Endometrial microvascular endothelial cells (primary cell): Measurements from ENCODE around the gene ARID1B. TPM values are rescaled to one million over a fixed set of nuclear protein-coding genes. Genes with fewer than 3 reads are reported as not detected.
"Not testable (repeated sequence)": the region's sequence is repeated elsewhere in the genome, so short reads cannot be mapped to it uniquely, and the experiment has no call there.

ENCODE experiments used
- in situ Hi-C: cut with HindIII; loops from 2 replicates; pipeline ENCODE4 v1.10.0; 2017; ENCODE audit warnings: low sequenced_read_pairs, low pct_unique_long_range_greater_than_20kb; ENCODE audit errors: inconsistent ontology term
- total RNA-seq: library from RNA; depleted of rRNA; stranded (reverse); fragments of >200 nt; gene quantifications from one replicate; pipeline ENCODE4 v1.2.3, GENCODE V29; 2015; ENCODE audit errors: inconsistent ontology term

The ARID1B gene
- total RNA-seq, 1 donor from 2014 or later: 24.6 TPM

GRCh38 chr6:156943816-156944215 lies 166.6 kb downstream of the ARID1B start:
- in situ Hi-C loops: no loop called here

DNA sequence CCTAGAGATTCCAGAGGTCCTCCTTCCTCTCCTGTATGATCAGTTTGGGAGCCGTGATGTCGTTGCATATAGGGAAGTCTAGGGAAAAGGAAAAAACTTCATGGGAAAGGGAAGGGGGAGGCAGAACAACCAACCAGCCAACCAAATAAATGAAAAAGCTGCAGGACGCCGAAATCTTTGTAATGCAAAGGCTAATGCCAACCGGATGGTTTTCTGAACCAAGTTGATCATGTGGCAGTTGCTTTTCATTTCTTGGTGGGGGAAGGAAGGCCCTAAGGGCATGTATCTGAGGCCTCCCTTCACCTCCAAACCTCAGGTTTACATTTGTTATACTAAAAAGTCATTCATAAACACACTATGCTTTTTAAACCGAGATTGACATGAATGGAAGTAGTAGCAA lies 167.2 kb downstream of the ARID1B start:
- in situ Hi-C loops: no loop called here

DNA sequence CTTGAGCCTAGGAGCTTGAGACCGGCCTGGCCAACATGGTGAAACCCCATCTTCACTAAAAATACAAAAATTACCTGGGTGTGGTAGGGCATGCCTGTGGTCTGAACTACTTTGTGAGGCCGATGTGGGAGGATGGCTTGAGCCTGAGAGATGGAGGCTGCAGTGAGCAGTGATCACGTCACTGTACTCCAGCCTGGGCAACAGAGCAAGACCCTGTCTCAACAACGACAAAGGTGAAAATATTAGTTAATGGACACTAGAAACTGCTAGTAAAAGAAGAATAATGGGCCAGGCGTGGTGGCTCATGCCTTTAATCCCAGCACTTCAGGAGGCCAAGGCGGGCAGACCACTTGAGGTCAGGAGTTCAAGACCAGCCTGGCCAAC lies 168.6 kb downstream of the ARID1B start:
- in situ Hi-C loops: not testable (repeated sequence)

GRCh38 chr6:156946370-156946936 lies 169.3 kb downstream of the ARID1B start:
- in situ Hi-C loops: no loop called here

DNA sequence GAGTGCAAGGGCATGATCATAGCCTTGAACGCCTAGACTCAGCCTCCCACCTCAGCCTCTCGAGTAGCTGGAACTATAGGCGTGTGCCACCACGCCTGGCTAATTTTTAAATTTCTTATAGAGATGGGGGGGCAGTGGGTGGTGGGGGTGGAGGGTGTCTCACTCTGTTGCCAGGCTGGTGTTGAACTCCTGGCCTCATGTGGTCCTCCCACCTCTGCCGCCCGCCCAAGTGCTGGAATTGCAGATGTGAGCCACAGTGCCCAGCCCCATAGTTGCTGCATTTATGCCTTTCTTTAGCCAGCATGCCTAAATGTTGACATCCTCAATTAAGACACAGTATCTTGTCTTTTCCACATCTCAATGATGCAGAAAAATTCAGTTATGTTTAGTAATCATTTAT lies 171.1 kb downstream of the ARID1B start:
- in situ Hi-C loops: no loop called here

DNA sequence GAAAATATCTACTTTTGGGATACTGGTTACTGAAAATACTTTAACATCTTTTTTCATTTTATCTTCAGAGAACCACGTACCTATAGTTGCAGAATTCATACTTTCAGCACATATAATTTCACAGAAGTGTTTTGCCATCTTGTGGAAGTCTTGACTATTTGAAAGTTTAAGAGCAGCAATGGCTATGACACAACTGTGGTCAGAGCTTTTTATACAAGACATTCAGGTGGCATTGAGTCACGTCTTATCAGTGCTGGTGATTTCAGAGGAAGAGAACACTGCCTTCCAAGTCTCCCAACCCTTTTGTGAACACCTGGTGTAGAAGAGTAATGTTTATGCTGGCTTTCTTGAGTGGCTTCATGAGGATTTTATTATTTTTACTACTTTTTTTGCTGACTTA lies 171.6 kb downstream of the ARID1B start:
- in situ Hi-C loops: no loop called here

DNA sequence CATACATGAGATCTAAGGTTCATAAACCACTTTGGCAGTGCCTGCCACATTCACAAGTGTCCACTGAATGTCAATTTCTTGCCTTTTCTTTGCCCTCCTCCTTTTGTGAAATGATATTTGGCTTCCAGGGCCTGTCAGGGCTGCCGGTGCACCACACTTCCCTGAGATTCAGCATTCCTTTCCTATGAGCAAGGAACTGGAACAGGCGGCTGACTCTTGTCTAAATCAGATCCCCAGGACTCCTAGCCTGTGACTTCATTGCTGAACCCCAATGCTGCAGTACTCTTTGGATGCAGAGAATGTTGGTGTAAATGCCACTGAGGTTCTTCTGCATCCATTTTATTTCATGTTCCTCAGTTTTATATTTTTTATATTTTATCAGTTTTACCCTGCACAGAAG lies 172.2 kb downstream of the ARID1B start:
- in situ Hi-C loops: no loop called here

DNA sequence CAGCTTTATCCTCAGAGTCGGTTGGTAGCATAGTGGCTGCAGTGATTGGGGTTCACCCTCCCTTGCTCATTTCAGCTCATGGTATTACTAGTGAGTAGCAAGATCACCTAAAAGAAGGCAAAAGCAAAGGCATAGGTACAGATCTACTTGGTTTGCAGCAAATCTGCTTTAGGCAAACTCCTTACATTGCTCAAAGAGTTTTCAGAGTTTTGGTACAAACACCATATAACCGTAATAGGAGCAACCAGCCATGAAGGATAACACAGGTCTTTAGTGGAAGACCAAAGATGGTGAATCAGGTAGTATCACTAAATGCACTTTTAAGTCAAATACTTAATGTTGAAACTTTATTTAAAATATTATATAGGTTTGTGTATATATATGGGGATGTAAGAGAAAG lies 172.9 kb downstream of the ARID1B start:
- in situ Hi-C loops: no loop called here

DNA sequence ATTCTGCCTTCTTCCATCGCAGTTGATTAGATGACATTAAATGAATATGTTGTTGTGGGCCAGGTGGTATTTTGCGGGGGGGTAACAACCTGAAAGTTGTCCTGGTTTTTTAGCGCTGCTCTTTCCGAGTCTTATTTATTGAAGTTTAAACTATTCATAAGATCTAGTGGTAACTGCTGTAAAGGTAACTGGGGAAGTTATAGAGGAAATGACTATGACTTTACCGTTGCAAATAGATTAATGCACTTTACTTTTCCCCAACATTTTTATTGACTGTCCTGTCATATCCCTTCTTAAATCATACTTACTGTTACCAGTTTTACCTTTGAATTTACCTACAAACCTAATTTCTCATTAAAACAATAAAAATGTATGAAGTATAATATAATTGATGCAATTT lies 173.4 kb downstream of the ARID1B start:
- in situ Hi-C loops: no loop called here

DNA sequence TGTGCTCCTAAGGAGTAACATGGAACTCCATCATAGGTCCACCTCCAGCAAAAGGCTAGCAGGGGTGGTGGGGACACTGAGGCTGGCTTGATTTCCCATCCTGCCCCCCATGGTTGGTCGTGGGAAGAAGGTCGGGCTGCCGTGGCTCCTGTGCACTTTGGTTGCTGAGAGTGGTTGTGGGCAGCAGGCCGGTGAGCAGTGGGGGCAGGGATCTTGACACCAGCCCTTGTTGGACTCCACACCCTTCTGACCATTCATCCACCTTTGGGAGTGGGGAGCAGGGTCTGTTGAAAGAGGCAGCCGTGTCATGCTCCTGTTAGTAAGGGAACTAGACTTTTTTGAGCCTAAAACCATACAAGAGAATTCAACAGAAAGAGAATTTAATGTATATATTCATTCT lies 175.2 kb downstream of the ARID1B start:
- in situ Hi-C loops: no loop called here

DNA sequence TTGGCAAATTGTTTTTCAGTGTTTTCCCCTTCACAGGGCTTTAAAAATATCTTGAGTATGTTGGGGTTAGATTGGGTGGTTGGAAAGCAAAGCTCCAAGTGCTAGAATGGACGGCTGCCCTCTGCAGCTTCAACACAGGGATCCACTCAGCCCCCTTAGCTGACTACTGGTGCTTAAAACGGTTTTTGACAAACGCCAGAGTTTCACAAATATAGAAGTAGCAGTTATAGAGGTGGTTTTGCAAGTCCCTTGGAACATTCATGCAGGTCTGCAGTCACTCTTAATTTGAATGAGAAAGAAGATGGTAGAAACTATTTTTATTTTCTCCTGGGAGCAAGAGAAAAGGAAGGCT lies 175.9 kb downstream of the ARID1B start:
- in situ Hi-C loops: no loop called here

GRCh38 chr6:156953479-156954146 lies 176.4 kb downstream of the ARID1B start:
- in situ Hi-C loops: no loop called here

DNA sequence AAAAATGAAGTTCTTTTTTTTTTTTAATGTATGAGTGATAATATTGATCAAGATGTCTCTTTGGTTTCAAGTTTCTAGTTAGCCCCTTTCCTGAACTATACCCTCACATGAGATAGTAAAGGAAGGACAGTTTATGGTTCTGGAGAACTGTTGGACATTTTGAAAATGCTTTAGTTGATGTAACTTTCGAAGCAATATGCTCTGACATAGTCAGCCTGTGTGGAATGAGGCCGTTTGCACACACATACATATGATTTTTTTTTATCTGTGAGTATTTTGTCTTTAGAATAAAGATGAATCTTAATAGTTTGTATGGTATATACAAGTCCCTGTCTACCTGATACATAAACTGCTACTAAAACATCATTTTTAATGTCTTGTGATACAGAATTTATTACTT lies 177.0 kb downstream of the ARID1B start:
- in situ Hi-C loops: no loop called here

- in situ Hi-C loops: no loop called here
Observed at GRCh38 chr6:156954816-156955215, 177.6 kb downstream of the ARID1B start.

GRCh38 chr6:156955494-156956183 lies 178.5 kb downstream of the ARID1B start:
- in situ Hi-C loops: no loop called here

DNA sequence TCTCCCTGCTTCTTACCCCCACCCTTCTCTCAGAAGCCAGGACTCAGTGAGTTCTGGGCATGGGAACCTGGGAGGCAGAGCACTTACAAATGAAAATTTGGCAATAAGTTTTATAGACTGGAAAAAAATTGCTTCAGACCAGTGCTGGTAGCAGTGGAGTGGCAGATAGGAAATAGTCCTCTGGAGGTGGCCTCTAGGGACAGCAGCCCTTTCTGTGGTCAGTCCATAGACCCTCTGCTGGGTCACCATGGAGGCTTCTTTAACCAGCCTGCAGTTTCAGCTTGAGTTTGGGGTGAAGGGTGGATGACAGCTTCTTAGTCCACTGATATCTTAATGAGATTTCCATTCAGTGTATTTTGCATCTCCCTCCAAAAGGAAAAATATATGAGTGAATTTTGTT lies 179.1 kb downstream of the ARID1B start:
- in situ Hi-C loops: no loop called here

DNA sequence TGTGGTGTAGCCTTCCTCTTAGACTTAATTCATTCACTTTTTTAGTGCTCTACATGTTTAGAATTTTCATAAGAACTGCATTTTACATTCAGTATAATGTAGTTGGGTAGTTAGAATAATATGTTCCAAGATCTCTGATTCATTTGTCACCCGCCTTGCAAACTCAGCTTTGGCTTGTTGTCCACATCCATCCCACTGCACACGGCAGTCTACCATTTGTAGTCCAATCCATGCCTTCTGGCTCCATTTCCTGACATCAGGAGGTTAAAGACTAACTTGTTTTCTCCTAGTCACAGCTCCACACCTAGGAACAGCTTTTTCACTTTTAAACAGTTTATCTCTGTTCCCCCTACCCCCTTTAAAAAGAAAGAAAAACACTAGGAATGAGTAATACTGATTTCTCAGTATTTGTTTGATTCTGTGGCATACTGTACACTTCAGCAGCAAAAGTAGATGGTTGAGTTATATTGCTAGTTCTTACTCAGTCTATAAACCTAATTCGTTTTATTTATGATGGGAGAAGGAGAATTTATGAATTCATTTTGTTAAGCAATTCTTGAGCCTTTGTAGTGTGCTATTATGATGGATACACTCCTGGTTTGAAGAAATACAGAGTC lies 180.9 kb downstream of the ARID1B start:
- in situ Hi-C loops: no loop called here

GRCh38 chr6:156960525-156960924 lies 183.3 kb downstream of the ARID1B start:
- in situ Hi-C loops: no loop called here

DNA sequence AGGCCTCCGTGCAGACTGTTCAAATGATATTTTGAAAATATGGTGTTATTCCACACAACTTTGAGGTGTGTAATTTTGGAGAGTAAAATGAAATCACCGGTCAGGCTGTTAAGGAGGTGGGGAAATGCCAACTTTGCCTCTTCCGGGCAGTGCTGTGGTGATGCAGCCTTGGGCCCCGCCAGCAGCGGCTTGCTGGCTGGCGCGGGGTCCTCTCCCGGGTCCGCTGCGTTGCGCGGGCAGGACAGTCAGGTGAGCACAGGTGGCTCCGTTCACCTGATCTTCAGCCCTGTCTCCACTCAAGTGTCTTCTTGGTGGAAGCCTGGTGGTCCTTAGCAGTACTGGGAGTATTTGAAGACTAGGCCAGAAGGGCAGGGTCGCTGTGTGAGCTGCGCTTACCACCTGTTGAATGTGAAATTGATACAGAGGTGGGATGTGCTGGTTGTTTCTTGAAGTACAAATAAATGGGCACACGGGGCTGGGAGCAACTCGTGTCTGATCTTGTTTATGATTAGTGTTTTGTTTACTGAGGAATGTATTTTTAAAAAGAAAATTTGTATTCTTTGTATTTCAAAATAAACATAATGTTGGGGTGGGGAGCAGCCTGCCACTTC lies 184.2 kb downstream of the ARID1B start:
- in situ Hi-C loops: no loop called here
